ENCODE data around the gene KRTCAP2. TPM values are rescaled to one million over a fixed set of nuclear protein-coding genes. Genes with fewer than 3 reads are reported as not detected.
A peak's percentile ranks its signal among the peaks of the same experiment; 100 is the strongest.

Gene KRTCAP2
- polyA plus RNA-seq, 3 donors: 157 to 256 (median 247) TPM

DNA sequence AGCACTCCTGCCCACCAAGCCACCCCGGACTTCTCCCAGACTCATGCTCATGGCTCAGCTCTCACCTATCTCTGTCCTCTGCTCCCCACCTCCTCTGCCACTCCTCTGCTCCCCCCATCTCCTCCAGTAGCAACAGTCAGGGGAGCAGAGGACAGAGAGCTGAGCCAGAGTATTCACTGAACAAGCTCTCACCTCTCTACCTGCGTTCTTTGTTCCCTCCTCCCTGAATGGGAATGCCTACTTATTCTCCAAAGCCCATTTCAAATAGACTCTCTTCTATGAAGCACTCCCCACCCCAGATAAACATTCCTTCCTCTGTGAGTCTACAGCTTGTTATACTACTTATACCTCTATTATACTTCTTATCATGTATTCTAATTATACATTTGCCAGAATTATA lies 51.9 kb downstream of the KRTCAP2 start:
- Histone ChIP-seq H3K27me3 (ENCODE audit: control insufficient read depth in 2 of 2, insufficient read depth in 2 of 2, low read length in 2 of 2) (peaks cover 8 to 24% of the 10 kb centered on the region in 2 donors), H3K27ac (ENCODE audit: low read depth in 1 of 2, low read length in 2 of 2) (no peak overlapping the region), H3K79me2 (ENCODE audit: insufficient read depth, low read length) (no peaks in the 10 kb centered on the region), H3K9ac (ENCODE audit: insufficient read depth, low read length, poor library complexity, severe bottlenecking) (no peak overlapping the region), H4K20me1 (ENCODE audit: insufficient read depth, low read length) (no peaks in the 10 kb centered on the region), H3K4me3 (replicated peaks in 1 of 3; ENCODE audit: low read depth in 2 of 3, low read length in 3 of 3) (no peak overlapping the region), H3K9me3 (replicated peaks in 1 of 2; ENCODE audit: control insufficient read depth in 1 of 2, insufficient read depth in 1 of 2, low read length in 2 of 2) (no peaks in the 10 kb centered on the region), H2AFZ (ENCODE audit: insufficient read depth, low read depth, low read length, poor library complexity, severe bottlenecking) (no peak overlapping the region), H3K36me3 (replicated peaks in 1 of 2; ENCODE audit: control insufficient read depth in 1 of 2, insufficient read depth in 2 of 2, low read length in 2 of 2) (no peaks in the 10 kb centered on the region), H3K4me2 (replicated peaks; ENCODE audit: extremely low read depth, low read length, poor library complexity, severe bottlenecking) (no peak overlapping the region), H3K4me1 (ENCODE audit: control insufficient read depth in 1 of 2, insufficient read depth in 2 of 2, low read length in 2 of 2) (no peaks in the 10 kb centered on the region)
- Mint-ChIP-seq H3K4me1 (peaks cover under 1% of the 10 kb centered on the region), H3K36me3 (no peaks in the 10 kb centered on the region), H3K27ac (peak overlapping the region in 1 of 7 donors; percentile 6), H3K4me3 (no peak overlapping the region), H3K27me3 (ENCODE audit: low read depth in 3 of 3) (peaks cover 20 to 56% (median 32%) of the 10 kb centered on the region in 3 donors), H3K9me3 (peaks cover 0 to 5% (median 0%) of the 10 kb centered on the region in 7 donors)
- DNase-seq: no peak
- TF ChIP-seq, protein P1, sequence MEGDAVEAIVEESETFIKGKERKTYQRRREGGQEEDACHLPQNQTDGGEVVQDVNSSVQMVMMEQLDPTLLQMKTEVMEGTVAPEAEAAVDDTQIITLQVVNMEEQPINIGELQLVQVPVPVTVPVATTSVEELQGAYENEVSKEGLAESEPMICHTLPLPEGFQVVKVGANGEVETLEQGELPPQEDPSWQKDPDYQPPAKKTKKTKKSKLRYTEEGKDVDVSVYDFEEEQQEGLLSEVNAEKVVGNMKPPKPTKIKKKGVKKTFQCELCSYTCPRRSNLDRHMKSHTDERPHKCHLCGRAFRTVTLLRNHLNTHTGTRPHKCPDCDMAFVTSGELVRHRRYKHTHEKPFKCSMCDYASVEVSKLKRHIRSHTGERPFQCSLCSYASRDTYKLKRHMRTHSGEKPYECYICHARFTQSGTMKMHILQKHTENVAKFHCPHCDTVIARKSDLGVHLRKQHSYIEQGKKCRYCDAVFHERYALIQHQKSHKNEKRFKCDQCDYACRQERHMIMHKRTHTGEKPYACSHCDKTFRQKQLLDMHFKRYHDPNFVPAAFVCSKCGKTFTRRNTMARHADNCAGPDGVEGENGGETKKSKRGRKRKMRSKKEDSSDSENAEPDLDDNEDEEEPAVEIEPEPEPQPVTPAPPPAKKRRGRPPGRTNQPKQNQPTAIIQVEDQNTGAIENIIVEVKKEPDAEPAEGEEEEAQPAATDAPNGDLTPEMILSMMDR (IDR thresholded peaks at IDR 0.05): no peak
- WGBS (ENCODE audit: insufficient coverage): 96% methylated on average over 2 of the region's 2 CpGs
- intact Hi-C loops (cut with micrococcal nuclease): no loop called here

DNA sequence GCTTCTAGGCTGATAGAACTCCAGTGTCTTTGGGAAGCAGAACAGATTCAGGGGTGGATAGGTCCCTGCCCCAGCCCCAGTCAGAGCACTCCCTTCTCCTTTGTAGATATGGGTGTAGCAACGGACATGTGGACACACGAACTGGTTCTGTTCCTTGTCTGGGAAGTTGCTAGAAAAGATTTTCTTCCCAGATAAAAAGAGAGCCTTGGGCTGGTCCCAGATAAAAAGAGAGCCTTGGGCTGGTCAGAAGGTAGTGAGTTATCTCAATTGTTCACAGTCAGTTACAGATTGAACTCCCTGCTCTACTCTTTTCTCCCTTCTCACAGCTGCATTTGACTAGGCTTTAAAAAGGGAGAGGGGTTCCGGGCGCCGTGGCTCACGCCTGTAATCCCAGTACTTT lies 52.9 kb downstream of the KRTCAP2 start:
- Histone ChIP-seq H3K9me3 (replicated peaks in 1 of 2; ENCODE audit: control insufficient read depth in 1 of 2, insufficient read depth in 1 of 2, low read length in 2 of 2) (no peaks in the 10 kb centered on the region), H3K79me2 (ENCODE audit: insufficient read depth, low read length) (no peaks in the 10 kb centered on the region), H2AFZ (ENCODE audit: insufficient read depth, low read depth, low read length, poor library complexity, severe bottlenecking) (no peak overlapping the region), H3K27me3 (ENCODE audit: control insufficient read depth in 2 of 2, insufficient read depth in 2 of 2, low read length in 2 of 2) (peaks cover 0 to 14% of the 10 kb centered on the region in 2 donors), H4K20me1 (ENCODE audit: insufficient read depth, low read length) (no peaks in the 10 kb centered on the region), H3K4me1 (ENCODE audit: control insufficient read depth in 1 of 2, insufficient read depth in 2 of 2, low read length in 2 of 2) (no peaks in the 10 kb centered on the region), H3K9ac (ENCODE audit: insufficient read depth, low read length, poor library complexity, severe bottlenecking) (no peak overlapping the region), H3K4me2 (replicated peaks; ENCODE audit: extremely low read depth, low read length, poor library complexity, severe bottlenecking) (no peak overlapping the region), H3K27ac (ENCODE audit: low read depth in 1 of 2, low read length in 2 of 2) (no peak overlapping the region), H3K36me3 (replicated peaks in 1 of 2; ENCODE audit: control insufficient read depth in 1 of 2, insufficient read depth in 2 of 2, low read length in 2 of 2) (no peaks in the 10 kb centered on the region), H3K4me3 (replicated peaks in 1 of 3; ENCODE audit: low read depth in 2 of 3, low read length in 3 of 3) (no peak overlapping the region)
- intact Hi-C loops (cut with micrococcal nuclease): no loop called here
- Mint-ChIP-seq H3K4me1 (no peaks in the 10 kb centered on the region), H3K27me3 (ENCODE audit: low read depth in 3 of 3) (peaks cover 10 to 46% (median 24%) of the 10 kb centered on the region in 3 donors), H3K9me3 (peaks cover 0 to 1% (median 0%) of the 10 kb centered on the region in 7 donors), H3K4me3 (no peak overlapping the region), H3K27ac (no peak overlapping the region), H3K36me3 (no peaks in the 10 kb centered on the region)
- no CpG with 5 or more reads among the region's 6 CpGs for WGBS (ENCODE audit: insufficient coverage)
- TF ChIP-seq, protein P1 (IDR thresholded peaks at IDR 0.05): no peak
- DNase-seq: no peak

Small RNA genes lying within 50 kb of the gene (small RNA-seq; reads per million reads assigned to genes)
- gene HMGN2P18 (ENCODE audit: insufficient read length, low read depth): not detected
- not detected for gene RF00019 (ENCODE audit: insufficient read length, low read depth)

Other genes starting within 250 kb of the KRTCAP2 start
- gene PMVK, start 236.6 kb downstream of the KRTCAP2 start, polyA plus RNA-seq: 10 to 100 TPM; 17.2 to 43.2 (median 41.9) TPM
- gene PBXIP1, start 217.2 kb downstream of the KRTCAP2 start, polyA plus RNA-seq: 10 to 100 TPM; 23.1 to 31.7 (median 24.0) TPM
- 10 to 100 TPM in 2 of 3 donors, 1 to 10 TPM in 1; 8.2 to 12.5 (median 12.0) TPM for gene PYGO2, start 211.5 kb downstream of the KRTCAP2 start, polyA plus RNA-seq
- 10 to 100 TPM; 26.7 to 70.6 (median 31.5) TPM for gene SHC1, start 202.6 kb downstream of the KRTCAP2 start, polyA plus RNA-seq
- 10 to 100 TPM in 2 of 3 donors, 1 to 10 TPM in 1; 9.4 to 22.6 (median 18.0) TPM for gene CKS1B, start 198.6 kb downstream of the KRTCAP2 start, polyA plus RNA-seq
- gene FLAD1, start 190.0 kb downstream of the KRTCAP2 start, polyA plus RNA-seq: 10 to 100 TPM; 31.5 to 41.6 (median 35.1) TPM
- gene LENEP, start 179.7 kb downstream of the KRTCAP2 start, polyA plus RNA-seq: not detected
- gene ZBTB7B, start 170.5 kb downstream of the KRTCAP2 start, polyA plus RNA-seq: 100 to 1,000 TPM in 1 of 3 donors, 1 to 10 TPM in 2; 6.3 to 149 (median 9.6) TPM
- gene DCST2, start 139.5 kb downstream of the KRTCAP2 start, polyA plus RNA-seq: 1 to 10 TPM in 1 of 3 donors, not detected in 2; 2.6 TPM
- under 1 TPM in 1 of 3 donors, not detected in 2; 0.05 TPM for gene DCST1, start 139.5 kb downstream of the KRTCAP2 start, polyA plus RNA-seq
- gene ADAM15, start 122.0 kb downstream of the KRTCAP2 start, polyA plus RNA-seq: 100 to 1,000 TPM in 1 of 3 donors, 10 to 100 TPM in 2; 44.5 to 202 (median 74.3) TPM
- gene EFNA4, start 109.6 kb downstream of the KRTCAP2 start, polyA plus RNA-seq: 1 to 10 TPM; 2.3 to 8.0 (median 4.1) TPM
- gene EFNA3, start 94.5 kb downstream of the KRTCAP2 start, polyA plus RNA-seq: 1 to 10 TPM in 1 of 3 donors, under 1 TPM in 2; 0.45 to 1.7 (median 0.92) TPM
- 1 to 10 TPM in 1 of 3 donors, not detected in 2; 1.2 TPM for gene EFNA1, start 45.4 kb downstream of the KRTCAP2 start, polyA plus RNA-seq
- 10 to 100 TPM; 40.0 to 50.8 (median 49.4) TPM for gene SLC50A1, start 37.5 kb downstream of the KRTCAP2 start, polyA plus RNA-seq
- 100 to 1,000 TPM in 2 of 3 donors, 10 to 100 TPM in 1; 99.9 to 141 (median 105) TPM for gene DPM3, start 32.8 kb downstream of the KRTCAP2 start, polyA plus RNA-seq
- under 1 TPM in 1 of 3 donors, not detected in 2; 0.13 TPM for gene TRIM46, start 545 bp upstream of the KRTCAP2 start, polyA plus RNA-seq
- 10 to 100 TPM in 1 of 3 donors, 1 to 10 TPM in 2; 3.2 to 50.7 (median 5.3) TPM for gene THBS3, start 34.6 kb upstream of the KRTCAP2 start, polyA plus RNA-seq
- gene MTX1, start 35.4 kb upstream of the KRTCAP2 start, polyA plus RNA-seq: 100 to 1,000 TPM in 1 of 3 donors, 10 to 100 TPM in 2; 79.7 to 101 (median 86.0) TPM
- 1 to 10 TPM in 2 of 3 donors, under 1 TPM in 1; 0.87 to 7.5 (median 1.9) TPM for gene ENTREP3, start 82.2 kb upstream of the KRTCAP2 start, polyA plus RNA-seq
- gene SCAMP3, start 89.1 kb upstream of the KRTCAP2 start, polyA plus RNA-seq: 10 to 100 TPM; 54.9 to 69.8 (median 64.9) TPM
- gene CLK2, start 100.2 kb upstream of the KRTCAP2 start, polyA plus RNA-seq: 100 to 1,000 TPM in 1 of 3 donors, 1 to 10 TPM in 2; 7.3 to 143 (median 9.6) TPM
- gene HCN3, start 104.2 kb upstream of the KRTCAP2 start, polyA plus RNA-seq: 1 to 10 TPM in 1 of 3 donors, under 1 TPM in 1, not detected in 1; 0.15 to 2.3 TPM
- under 1 TPM in 1 of 3 donors, not detected in 2; 0.05 TPM for gene PKLR, start 128.1 kb upstream of the KRTCAP2 start, polyA plus RNA-seq
- 100 to 1,000 TPM in 2 of 3 donors, 10 to 100 TPM in 1; 92.5 to 123 (median 117) TPM for gene FDPS, start 135.6 kb upstream of the KRTCAP2 start, polyA plus RNA-seq
- 10 to 100 TPM; 12.7 to 23.4 (median 13.5) TPM for gene RUSC1, start 147.6 kb upstream of the KRTCAP2 start, polyA plus RNA-seq

Data from CD14-positive monocyte (primary cell).